PC-3 (cell line): ENCODE results near the gene PPP4R1.

Experiments used
- EZH2 ChIP-seq: fragments of 300-600 bp; sonication (generic); IDR thresholded peaks from one replicate; pipeline ENCODE4 v1.6.1; 2017; ENCODE audit warnings: antibody characterized with exemption, mild to moderate bottlenecking, low read length; ENCODE audit not compliant: unreplicated experiment
- EZH2phosphoT487 ChIP-seq: fragments of 300-600 bp; sonication (generic); IDR thresholded peaks from 2 replicates; pipeline ENCODE4 v1.6.1; 2018; ENCODE audit warnings: mild to moderate bottlenecking, antibody characterized with exemption, low read length, borderline replicate concordance
- TF ChIP-seq, protein P1 (sequence below): fragments of 300-600 bp; sonication (generic); conservative IDR thresholded peaks from 2 replicates; pipeline ENCODE4 v1.5.1; 2017; ENCODE audit warnings: antibody characterized with exemption, low read depth, mild to moderate bottlenecking, low read length

DNA sequence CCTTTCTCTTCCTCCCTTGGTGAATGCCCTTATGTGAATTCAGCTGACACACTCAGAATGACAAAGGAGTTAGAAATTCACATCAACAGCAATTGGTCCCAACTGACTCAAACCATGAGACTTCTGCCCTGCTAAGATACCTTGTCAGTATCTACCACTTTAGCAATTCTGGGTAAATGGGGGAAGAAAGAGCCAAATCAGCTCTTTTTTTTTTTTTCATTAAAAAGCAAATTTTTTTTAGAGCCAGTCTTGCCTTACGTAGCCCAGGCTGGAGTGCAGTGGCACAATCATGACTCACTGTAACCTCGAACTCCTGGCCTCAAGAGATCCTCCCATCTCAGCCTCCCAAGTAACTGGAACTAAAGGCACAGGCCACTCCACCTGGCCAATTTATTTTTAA lies 1.7 kb upstream of the PPP4R1 start:
- TF ChIP-seq EZH2phosphoT487 (no peak), EZH2 (no peak)
- TF ChIP-seq, protein P1, sequence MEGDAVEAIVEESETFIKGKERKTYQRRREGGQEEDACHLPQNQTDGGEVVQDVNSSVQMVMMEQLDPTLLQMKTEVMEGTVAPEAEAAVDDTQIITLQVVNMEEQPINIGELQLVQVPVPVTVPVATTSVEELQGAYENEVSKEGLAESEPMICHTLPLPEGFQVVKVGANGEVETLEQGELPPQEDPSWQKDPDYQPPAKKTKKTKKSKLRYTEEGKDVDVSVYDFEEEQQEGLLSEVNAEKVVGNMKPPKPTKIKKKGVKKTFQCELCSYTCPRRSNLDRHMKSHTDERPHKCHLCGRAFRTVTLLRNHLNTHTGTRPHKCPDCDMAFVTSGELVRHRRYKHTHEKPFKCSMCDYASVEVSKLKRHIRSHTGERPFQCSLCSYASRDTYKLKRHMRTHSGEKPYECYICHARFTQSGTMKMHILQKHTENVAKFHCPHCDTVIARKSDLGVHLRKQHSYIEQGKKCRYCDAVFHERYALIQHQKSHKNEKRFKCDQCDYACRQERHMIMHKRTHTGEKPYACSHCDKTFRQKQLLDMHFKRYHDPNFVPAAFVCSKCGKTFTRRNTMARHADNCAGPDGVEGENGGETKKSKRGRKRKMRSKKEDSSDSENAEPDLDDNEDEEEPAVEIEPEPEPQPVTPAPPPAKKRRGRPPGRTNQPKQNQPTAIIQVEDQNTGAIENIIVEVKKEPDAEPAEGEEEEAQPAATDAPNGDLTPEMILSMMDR = no peak
